A549 treated with RU486 at 1 μM for 4 hours (cell line): Measurements from ENCODE around the gene SORL1. TPM values are rescaled to one million over a fixed set of nuclear protein-coding genes. Genes with fewer than 3 reads are reported as not detected.

Source experiments
- total RNA-seq: library from RNA; stranded (reverse); fragments of 200-300 nt; extraction: Qiagen RNA extraction; gene quantifications from 5 replicates; pipeline ENCODE4 v1.2.3, GENCODE V29; 2022; ENCODE audit warnings: low read depth

Gene SORL1, protein sequence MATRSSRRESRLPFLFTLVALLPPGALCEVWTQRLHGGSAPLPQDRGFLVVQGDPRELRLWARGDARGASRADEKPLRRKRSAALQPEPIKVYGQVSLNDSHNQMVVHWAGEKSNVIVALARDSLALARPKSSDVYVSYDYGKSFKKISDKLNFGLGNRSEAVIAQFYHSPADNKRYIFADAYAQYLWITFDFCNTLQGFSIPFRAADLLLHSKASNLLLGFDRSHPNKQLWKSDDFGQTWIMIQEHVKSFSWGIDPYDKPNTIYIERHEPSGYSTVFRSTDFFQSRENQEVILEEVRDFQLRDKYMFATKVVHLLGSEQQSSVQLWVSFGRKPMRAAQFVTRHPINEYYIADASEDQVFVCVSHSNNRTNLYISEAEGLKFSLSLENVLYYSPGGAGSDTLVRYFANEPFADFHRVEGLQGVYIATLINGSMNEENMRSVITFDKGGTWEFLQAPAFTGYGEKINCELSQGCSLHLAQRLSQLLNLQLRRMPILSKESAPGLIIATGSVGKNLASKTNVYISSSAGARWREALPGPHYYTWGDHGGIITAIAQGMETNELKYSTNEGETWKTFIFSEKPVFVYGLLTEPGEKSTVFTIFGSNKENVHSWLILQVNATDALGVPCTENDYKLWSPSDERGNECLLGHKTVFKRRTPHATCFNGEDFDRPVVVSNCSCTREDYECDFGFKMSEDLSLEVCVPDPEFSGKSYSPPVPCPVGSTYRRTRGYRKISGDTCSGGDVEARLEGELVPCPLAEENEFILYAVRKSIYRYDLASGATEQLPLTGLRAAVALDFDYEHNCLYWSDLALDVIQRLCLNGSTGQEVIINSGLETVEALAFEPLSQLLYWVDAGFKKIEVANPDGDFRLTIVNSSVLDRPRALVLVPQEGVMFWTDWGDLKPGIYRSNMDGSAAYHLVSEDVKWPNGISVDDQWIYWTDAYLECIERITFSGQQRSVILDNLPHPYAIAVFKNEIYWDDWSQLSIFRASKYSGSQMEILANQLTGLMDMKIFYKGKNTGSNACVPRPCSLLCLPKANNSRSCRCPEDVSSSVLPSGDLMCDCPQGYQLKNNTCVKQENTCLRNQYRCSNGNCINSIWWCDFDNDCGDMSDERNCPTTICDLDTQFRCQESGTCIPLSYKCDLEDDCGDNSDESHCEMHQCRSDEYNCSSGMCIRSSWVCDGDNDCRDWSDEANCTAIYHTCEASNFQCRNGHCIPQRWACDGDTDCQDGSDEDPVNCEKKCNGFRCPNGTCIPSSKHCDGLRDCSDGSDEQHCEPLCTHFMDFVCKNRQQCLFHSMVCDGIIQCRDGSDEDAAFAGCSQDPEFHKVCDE (N-terminal part only)
- total RNA-seq: 1.3 to 1.8 TPM (median 1.6 TPM) in 5 replicates

DNA sequence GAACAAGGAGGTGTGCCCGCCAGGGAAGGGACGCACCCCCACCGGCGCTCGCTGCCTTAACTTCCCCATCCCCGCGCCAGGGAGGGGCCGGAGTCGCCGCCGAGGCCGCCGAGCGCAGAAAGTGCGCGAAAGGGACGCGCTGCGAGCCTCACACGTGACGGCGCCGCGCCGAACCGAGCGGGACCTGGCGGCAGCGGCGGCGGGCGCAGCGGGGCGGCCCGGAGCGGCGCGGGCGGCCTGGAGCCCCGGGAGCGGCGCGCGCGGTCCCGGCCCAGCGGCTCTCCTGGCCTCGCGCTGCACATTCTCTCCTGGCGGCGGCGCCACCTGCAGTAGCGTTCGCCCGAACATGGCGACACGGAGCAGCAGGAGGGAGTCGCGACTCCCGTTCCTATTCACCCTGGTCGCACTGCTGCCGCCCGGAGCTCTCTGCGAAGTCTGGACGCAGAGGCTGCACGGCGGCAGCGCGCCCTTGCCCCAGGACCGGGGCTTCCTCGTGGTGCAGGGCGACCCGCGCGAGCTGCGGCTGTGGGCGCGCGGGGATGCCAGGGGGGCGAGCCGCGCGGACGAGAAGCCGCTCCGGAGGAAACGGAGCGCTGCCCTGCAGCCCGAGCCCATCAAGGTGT lies at the start of gene SORL1:
Gene SORL1, plus strand, starts transcription at position 329 of the 623 bp plus-strand sequence. Its CDS starts 18 bp downstream, at position 347.

DNA sequence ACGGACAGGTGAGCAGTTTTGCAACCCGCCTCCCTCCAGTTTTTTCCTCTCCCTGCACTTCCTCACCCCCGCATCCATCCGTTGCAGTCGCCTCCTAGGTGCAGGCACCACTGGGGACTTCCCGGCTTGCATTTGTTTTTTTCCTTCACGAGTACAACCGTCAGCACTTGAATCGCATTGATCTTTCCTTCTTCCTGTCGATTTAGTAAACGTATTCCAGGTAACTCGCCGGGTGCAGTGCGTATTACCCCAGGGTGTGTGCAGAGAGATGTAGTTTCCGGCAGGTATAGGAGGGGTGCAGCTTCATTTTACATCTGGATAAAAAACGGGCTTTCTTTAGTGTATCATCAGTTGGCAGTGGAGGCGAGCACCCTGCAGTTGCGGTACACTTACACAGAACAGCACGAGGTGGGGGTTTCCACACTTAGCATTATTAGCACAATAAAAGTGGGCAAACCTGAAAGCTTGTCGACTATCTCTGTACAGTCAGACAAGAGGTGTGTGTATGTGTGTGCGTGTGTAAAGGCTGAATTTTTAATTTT lies 566 bp downstream of the SORL1 start, which contains the start of gene SORL1-AS1:
Gene SORL1-AS1, minus strand, starts transcription at position 359 of the 542 bp plus-strand sequence.

Other genes starting within 250 kb of the SORL1 start
- 3.3 to 13.0 TPM (median 10.8 TPM) in 5 replicates for gene SC5D, start 159.5 kb upstream of the SORL1 start, total RNA-seq